C4-2B (cell line): ENCODE data around the gene INAVA.

Source experiments
- H3K27ac ChIP-seq: fragments of 450-650 bp; 2 replicates; pipeline ENCODE4 v1.5.1; 2017
- ZFX ChIP-seq: fragments of 450-650 bp; IDR thresholded peaks from 2 replicates; pipeline ENCODE4 v1.6.1; 2017
- TF ChIP-seq, protein P1 (sequence below): fragments of 450-650 bp; conservative IDR thresholded peaks from 2 replicates; pipeline ENCODE4 v1.5.1; 2017; ENCODE audit warnings: mild to moderate bottlenecking

Gene INAVA

DNA sequence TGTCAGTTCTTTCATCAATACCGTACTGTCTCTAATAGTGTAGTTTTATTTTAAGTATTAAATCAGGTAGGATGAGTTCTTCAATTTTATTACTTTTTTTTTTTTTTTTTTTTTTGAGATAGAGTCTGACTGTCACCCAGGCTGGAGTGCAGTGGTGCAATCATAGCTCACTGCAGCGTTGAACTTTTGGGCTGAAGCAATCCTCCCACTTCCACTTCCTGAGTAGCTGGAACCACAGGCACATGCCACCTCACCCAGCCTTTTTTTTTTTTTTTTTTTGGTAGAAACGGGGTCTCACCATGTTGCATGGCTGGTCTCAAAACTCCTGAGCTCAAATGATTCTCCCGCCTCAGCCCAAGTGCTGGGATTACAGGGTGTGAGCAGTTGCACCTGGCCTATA, 44.3 kb downstream of the INAVA start:
- no peak overlapping the region for H3K27ac ChIP-seq
- TF ChIP-seq, protein P1, sequence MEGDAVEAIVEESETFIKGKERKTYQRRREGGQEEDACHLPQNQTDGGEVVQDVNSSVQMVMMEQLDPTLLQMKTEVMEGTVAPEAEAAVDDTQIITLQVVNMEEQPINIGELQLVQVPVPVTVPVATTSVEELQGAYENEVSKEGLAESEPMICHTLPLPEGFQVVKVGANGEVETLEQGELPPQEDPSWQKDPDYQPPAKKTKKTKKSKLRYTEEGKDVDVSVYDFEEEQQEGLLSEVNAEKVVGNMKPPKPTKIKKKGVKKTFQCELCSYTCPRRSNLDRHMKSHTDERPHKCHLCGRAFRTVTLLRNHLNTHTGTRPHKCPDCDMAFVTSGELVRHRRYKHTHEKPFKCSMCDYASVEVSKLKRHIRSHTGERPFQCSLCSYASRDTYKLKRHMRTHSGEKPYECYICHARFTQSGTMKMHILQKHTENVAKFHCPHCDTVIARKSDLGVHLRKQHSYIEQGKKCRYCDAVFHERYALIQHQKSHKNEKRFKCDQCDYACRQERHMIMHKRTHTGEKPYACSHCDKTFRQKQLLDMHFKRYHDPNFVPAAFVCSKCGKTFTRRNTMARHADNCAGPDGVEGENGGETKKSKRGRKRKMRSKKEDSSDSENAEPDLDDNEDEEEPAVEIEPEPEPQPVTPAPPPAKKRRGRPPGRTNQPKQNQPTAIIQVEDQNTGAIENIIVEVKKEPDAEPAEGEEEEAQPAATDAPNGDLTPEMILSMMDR: no peak
- no peak for TF ChIP-seq ZFX

DNA sequence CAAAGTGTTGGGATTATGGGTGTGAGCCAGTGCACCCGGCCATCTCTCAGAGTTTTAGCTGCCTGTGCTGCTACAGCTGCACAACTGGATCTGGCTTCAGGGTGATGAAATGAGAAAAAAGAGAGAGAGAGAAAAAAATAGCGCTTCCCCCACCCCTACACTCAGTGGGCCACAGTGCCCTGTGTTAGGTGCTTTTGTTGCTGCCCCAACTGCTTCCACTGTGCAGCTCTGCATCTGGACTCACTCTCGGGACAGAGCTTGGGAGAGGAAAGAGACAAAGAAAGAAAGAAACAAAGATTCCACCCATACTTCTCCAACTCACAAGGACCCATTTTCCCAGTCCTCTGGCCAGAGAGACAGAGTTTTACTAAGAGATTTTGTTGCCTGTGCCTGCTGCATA, 50.4 kb downstream of the INAVA start:
- no peak for TF ChIP-seq ZFX
- TF ChIP-seq, protein P1: no peak
- H3K27ac ChIP-seq: no peak overlapping the region

DNA sequence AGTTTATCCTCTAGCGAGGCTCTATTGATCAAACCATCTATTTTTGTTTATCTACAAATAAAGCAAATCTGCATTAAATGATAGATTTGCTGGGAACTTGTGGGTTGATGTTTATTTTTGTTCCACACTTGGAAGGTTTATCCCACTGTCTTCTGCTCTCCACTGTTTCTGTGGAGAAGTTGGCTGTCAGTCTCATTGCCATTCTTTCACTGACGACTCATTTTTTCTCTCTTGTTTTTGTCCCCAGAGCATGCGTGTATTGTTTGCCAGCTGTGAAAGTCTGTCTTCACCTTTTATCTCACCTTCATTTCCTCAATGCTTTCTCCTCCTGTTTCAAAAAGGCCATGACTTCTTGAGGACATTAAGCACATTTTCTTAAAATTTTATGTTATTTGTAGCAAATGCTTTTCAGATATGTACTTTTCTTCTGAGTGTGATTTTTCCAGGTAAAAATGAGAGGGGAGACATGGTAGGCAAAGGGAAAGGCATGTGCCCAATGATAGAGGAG, 52.4 kb downstream of the INAVA start:
- TF ChIP-seq, protein P1: no peak
- TF ChIP-seq ZFX: no peak
- H3K27ac ChIP-seq: no peak overlapping the region

DNA sequence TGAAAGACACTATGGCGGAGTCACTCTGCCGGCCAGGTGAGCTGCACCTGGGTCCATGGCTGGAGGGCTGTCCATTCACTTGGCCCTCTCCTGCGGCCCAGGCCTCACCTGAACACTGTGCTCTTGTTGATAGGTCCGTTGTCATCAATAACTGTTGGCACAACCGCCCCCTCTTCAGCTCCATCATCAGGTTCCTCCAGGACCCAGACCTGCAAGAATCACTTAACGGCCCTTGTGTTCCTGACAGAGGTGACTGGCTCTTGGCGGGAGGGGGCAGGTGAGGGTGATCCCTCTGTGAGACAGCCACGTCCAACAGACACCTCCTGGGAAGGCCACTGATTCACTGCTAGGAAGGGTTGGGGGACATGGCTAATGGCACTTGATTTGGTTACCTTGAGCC, 54.9 kb downstream of the INAVA start:
- no peak for TF ChIP-seq ZFX
- TF ChIP-seq, protein P1: no peak

DNA sequence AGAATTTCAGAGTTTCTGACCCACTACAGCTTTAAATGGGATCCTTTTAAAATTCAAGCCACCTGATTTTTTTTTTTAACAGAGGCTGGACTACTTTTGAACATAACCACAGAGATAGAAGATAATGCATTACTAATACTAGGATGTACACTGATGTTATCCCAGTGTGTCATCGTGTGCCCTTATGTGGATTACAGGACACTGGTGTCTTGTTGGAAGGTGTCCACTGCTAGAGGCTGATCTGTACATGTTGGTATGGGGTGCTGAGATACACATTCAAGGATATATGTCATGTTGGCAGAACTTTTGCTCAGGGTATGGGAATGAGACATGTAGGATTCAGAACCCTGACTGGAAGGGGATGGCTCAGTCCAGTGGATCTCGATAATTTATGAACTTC, 56.3 kb downstream of the INAVA start:
- TF ChIP-seq, protein P1: no peak
- no peak for TF ChIP-seq ZFX
- H3K27ac ChIP-seq: no peak overlapping the region

More for the DNA sequence above, 54.9 kb downstream of the INAVA start:
- H3K27ac ChIP-seq: no peak overlapping the region

DNA sequence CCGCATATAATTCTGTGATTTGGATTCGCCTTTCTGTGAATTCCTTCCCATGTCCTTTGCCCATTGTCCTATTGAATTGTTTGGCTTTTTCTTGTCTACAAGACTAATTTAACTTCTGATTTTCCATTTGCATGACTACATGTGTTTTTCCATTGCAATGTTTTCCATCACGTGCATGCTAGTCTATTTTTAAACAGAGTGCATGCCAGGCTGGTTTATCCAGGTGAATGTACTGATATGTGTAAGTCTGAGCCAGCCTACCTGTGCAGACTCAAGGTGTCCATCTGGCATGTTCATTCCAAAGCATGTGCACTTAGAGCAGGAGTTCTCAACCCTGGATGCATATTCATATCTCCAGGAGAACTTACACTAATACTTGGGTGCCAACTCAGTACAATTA, 59.7 kb downstream of the INAVA start:
- no peak for TF ChIP-seq ZFX
- TF ChIP-seq, protein P1: no peak

DNA sequence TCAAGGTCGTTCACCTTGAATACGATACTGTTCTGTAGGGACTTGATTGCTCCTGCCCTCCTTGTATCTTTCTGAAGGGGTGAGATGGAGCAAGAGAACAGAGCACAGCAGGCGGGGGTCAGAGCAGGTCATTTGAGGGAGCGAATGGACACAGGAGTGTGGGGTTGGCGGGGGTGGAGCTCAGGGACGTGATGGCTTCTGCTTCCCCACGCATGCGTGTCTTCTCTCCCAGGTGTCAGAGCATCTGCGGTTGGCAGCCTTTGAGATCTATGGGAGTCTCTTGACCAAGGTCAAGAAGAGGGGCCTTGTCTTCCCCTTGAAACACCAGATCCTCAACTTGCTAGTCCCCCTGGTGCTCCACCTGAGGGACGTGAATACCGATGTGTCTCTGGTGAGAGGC, 63.9 kb downstream of the INAVA start:
- no peak overlapping the region for H3K27ac ChIP-seq
- TF ChIP-seq, protein P1: no peak
- TF ChIP-seq ZFX: no peak

More for the DNA sequence above, 59.7 kb downstream of the INAVA start:
- no peak overlapping the region for H3K27ac ChIP-seq
